Psoas muscle (tissue), 8 donors: Measurements from ENCODE around the gene SLC25A39. TPM values are rescaled to one million over a fixed set of nuclear protein-coding genes. Genes with fewer than 3 reads are reported as not detected.

Source experiments
- ATAC-seq, 4 donors: fragments of 200-7000 bp; cut with Tn5 transposase; one replicate each; pipeline ENCODE4 v1.9.1; 2020; ENCODE audit warnings: moderate library complexity in 3 of 4, mild to moderate bottlenecking in 2 of 4
- DNase-seq, 2 donors: peaks; one replicate each; pipeline ENCODE4 v3.0.0-alpha.2; 2020
- H3K27ac ChIP-seq: fragments of 200-600 bp; one replicate; pipeline ENCODE4 v1.8.0; 2022
- H3K27me3 ChIP-seq, 3 donors: fragments of 200-600 bp in 1 of 3; one replicate each; pipeline versions ENCODE4 v1.6.1 to v1.8.0; 2013 to 2022; ENCODE audit warnings: low read length in 2 of 3, mild to moderate bottlenecking in 2 of 3, moderate library complexity in 1 of 3; ENCODE audit not compliant: insufficient read depth in 3 of 3
- H3K36me3 ChIP-seq, 2 donors: fragments of 200-600 bp in 1 of 2; one replicate each; pipeline versions ENCODE4 v1.6.1 to v1.8.0; 2013 to 2022; ENCODE audit warnings: low read depth in 1 of 2, mild to moderate bottlenecking in 1 of 2, moderate library complexity in 1 of 2; ENCODE audit not compliant: insufficient read depth in 1 of 2
- H3K4me1 ChIP-seq: fragments of 200-600 bp; one replicate; pipeline ENCODE4 v1.8.0; 2022
- H3K4me3 ChIP-seq: fragments of 200-600 bp; one replicate; pipeline ENCODE4 v1.8.0; 2022; ENCODE audit warnings: mild to moderate bottlenecking
- H3K9me3 ChIP-seq: fragments of 200-600 bp; one replicate; pipeline ENCODE4 v1.8.0; 2022
- CTCF ChIP-seq: fragments of 200-600 bp; IDR thresholded peaks from one replicate; pipeline ENCODE4 v1.8.0; 2022; ENCODE audit warnings: antibody characterized with exemption
- WGBS, 3 donors: extraction: QIAGEN DNeasy Blood & Tissue Kit; methylation state at CpG; one replicate each; pipeline versions ENCODE4 v1.1.6 to v1.1.7; 2013; 5-methylcytosine and 5-hydroxymethylcytosine counted together
- intact Hi-C, 2 donors: fragments of 100-400 bp; cut with DNase I; formaldehyde crosslinking; loops; one replicate each; pipeline versions ENCODE4 v1.11.0 to v1.14.2; 2022
- polyA plus RNA-seq, 3 donors: library from polyadenylated mRNA; stranded (reverse); fragments of 200-250 nt; gene quantifications; one replicate each; pipeline ENCODE4 v1.2.3, GENCODE V29; 2013
- total RNA-seq, 4 donors: library from RNA; stranded (reverse); fragmentation: NEBNext Ultra II Directional in 2 of 4; extraction: Animal tissue kit (Norgen Biotek cat#: 25700) in 2 of 4; gene quantifications; one replicate each; pipeline versions ENCODE4 v1.2.1 to v1.2.4, GENCODE V29; 2021 to 2023
- donor health status: healthy with polysubstance abuse.
- donor health status: DM: no; HTN: no; CAD: no; lungs with moderate emphysema.
- donor health status: Bipolar disorder and iron deficiency.
- donor health status: healthy.
- donor health status: DM: yes; HTN: yes; CAD: no.
- donor health status: DM: no; HTN: no; CAD: no.
- donor health status: DM: no; HTN: no; CAD: no.
- donor health status: DM: yes; HTN: yes; CAD: no.

SLC25A39 gene
- total and polyA plus RNA-seq, 7 donors, result 36.4 to 79.3 (median 42.4) TPM

GRCh38 chr17:44314031-44314430 lies 10.6 kb downstream of the SLC25A39 start:
- ATAC-seq (no peak), DNase-seq (no peak)
- H3K4me3 ChIP-seq, result no peak overlapping the region
- 69 to 83% (median 73%) methylated on average over 7 of the region's 7 CpGs for WGBS, 3 donors
- peaks cover 0 to under 1% of the 10 kb centered on the region in 2 donors for H3K36me3 ChIP-seq
- H3K27ac ChIP-seq, result no peak overlapping the region
- no peaks in the 10 kb centered on the region for H3K4me1 ChIP-seq
- no peak for TF ChIP-seq CTCF
- peaks cover 0 to 52% (median 24%) of the 10 kb centered on the region in 3 donors for H3K27me3 ChIP-seq
- H3K9me3 ChIP-seq, result no peaks in the 10 kb centered on the region
- intact Hi-C loops, result no loop called here

GRCh38 chr17:44312396-44313104 lies 12.1 kb downstream of the SLC25A39 start:
- H3K27me3 ChIP-seq, result peaks cover 0 to 48% (median 20%) of the 10 kb centered on the region in 3 donors
- intact Hi-C loops, result no loop called here
- TF ChIP-seq CTCF, result no peak
- no peak overlapping the region for H3K27ac ChIP-seq
- ATAC-seq, result no peak
- WGBS, 3 donors, result 62 to 67% (median 63%) methylated on average over 15 to 17 of the region's 17 CpGs
- no peaks in the 10 kb centered on the region for H3K36me3 ChIP-seq
- H3K4me3 ChIP-seq, result no peak overlapping the region
- no peaks in the 10 kb centered on the region for H3K9me3 ChIP-seq
- H3K4me1 ChIP-seq, result peaks cover 3% of the 10 kb centered on the region
- no peak for DNase-seq

- Histone ChIP-seq H3K4me3 (no peak overlapping the region), H3K9me3 (no peaks in the 10 kb centered on the region), H3K27ac (no peak overlapping the region), H3K4me1 (peaks cover 3% of the 10 kb centered on the region), H3K36me3 (no peaks in the 10 kb centered on the region), H3K27me3 (peaks cover 0 to 49% (median 18%) of the 10 kb centered on the region in 3 donors)
- DNase-seq (no peak), ATAC-seq (no peak)
- 64 to 78% (median 72%) methylated on average over 3 to 5 of the region's 5 CpGs for WGBS, 3 donors
- no peak for TF ChIP-seq CTCF
- intact Hi-C loops, result no loop called here
These were observed 13.0 kb downstream of the SLC25A39 start for GRCh38 chr17:44311562-44312181.

GRCh38 chr17:44310609-44311376 lies 13.8 kb downstream of the SLC25A39 start:
- DNase-seq, result no peak
- Histone ChIP-seq H3K4me1 (peaks cover 3% of the 10 kb centered on the region), H3K9me3 (no peaks in the 10 kb centered on the region), H3K27ac (no peak overlapping the region), H3K27me3 (peaks cover 0 to 47% (median 14%) of the 10 kb centered on the region in 3 donors), H3K4me3 (no peak overlapping the region), H3K36me3 (no peaks in the 10 kb centered on the region)
- TF ChIP-seq CTCF, result no peak
- 65 to 75% (median 71%) methylated on average over 10 of the region's 10 CpGs for WGBS, 3 donors
- intact Hi-C loops, result no loop called here
- ATAC-seq, result no peak
